Nephron (organoid): ENCODE data around the gene HDAC9.

ENCODE experiments used
- H3K27ac Mint-ChIP-seq, 3 experiments: 2 replicates each; pipeline ENCODE4 v1.8.0; 2020; ENCODE audit warnings: mixed read lengths in 3 of 3, mild to moderate bottlenecking in 2 of 3, moderate library complexity in 1 of 3
- H3K27me3 Mint-ChIP-seq: 2 replicates; pipeline ENCODE4 v1.8.0; 2021; ENCODE audit warnings: low read depth, mild to moderate bottlenecking, moderate library complexity, mixed read lengths
- H3K36me3 Mint-ChIP-seq: 2 replicates; pipeline ENCODE4 v1.8.0; 2020; ENCODE audit warnings: low read depth, mixed read lengths
- H3K4me1 Mint-ChIP-seq: 2 replicates; pipeline ENCODE4 v1.8.0; 2020; ENCODE audit warnings: mixed read lengths
- H3K4me3 Mint-ChIP-seq, 3 experiments: 2 replicates each; pipeline ENCODE4 v1.8.0; 2020; ENCODE audit warnings: mild to moderate bottlenecking in 3 of 3, mixed read lengths in 3 of 3, moderate library complexity in 2 of 3
- H3K9me3 Mint-ChIP-seq: 2 replicates; pipeline ENCODE4 v1.8.0; 2020; ENCODE audit warnings: mixed read lengths
- TF ChIP-seq, protein P1 (sequence below), 3 experiments: fragments of 200-600 bp; sonication (generic); IDR thresholded peaks; one replicate each; pipeline ENCODE4 v1.5.0; 2021; ENCODE audit warnings: antibody characterized with exemption in 3 of 3; ENCODE audit not compliant: unreplicated experiment in 3 of 3

Gene HDAC9

DNA sequence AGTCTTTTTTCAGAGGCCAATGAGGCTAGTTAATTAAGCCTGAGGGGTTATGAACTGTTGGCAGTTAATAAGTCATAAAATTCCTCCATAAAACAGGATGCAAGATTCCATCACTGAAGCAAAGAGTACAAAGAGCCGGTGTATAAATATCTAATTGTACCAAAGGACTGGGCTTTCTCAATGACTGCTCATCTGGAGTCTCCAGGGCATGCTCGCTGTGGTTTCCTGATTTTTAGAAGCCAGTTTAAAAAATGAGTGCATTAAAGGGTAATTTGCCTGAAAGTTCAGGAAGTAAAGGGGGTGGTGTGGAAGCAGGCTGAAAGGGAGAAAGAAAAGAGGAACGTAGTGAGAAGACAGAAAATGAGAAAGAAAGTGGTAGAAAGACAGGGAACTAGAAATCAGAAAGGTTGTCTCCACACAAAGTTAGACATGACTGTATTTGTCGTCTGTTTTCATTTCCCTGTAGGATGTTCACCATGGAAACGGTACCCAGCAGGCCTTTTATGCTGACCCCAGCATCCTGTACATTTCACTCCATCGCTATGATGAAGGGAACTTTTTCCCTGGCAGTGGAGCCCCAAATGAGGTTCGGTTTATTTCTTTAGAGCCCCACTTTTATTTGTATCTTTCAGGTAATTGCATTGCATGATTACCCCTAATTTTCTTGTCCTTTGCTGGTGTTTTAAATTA lies 339.6 kb downstream of the HDAC9 start:
- H3K36me3 Mint-ChIP-seq, result no peaks in the 10 kb centered on the region
- peaks cover 26% of the 10 kb centered on the region for H3K4me1 Mint-ChIP-seq
- H3K4me3 Mint-ChIP-seq, result no peak overlapping the region
- TF ChIP-seq, protein P1, sequence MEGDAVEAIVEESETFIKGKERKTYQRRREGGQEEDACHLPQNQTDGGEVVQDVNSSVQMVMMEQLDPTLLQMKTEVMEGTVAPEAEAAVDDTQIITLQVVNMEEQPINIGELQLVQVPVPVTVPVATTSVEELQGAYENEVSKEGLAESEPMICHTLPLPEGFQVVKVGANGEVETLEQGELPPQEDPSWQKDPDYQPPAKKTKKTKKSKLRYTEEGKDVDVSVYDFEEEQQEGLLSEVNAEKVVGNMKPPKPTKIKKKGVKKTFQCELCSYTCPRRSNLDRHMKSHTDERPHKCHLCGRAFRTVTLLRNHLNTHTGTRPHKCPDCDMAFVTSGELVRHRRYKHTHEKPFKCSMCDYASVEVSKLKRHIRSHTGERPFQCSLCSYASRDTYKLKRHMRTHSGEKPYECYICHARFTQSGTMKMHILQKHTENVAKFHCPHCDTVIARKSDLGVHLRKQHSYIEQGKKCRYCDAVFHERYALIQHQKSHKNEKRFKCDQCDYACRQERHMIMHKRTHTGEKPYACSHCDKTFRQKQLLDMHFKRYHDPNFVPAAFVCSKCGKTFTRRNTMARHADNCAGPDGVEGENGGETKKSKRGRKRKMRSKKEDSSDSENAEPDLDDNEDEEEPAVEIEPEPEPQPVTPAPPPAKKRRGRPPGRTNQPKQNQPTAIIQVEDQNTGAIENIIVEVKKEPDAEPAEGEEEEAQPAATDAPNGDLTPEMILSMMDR (IDR thresholded peaks at IDR 0.05; ENCODE audit: unreplicated experiment in 3 of 3), result no peak
- no peaks in the 10 kb centered on the region for H3K27me3 Mint-ChIP-seq
- H3K9me3 Mint-ChIP-seq, result no peaks in the 10 kb centered on the region
- peak overlapping the region in 1 of 3 experiments; percentile 64 for H3K27ac Mint-ChIP-seq

DNA sequence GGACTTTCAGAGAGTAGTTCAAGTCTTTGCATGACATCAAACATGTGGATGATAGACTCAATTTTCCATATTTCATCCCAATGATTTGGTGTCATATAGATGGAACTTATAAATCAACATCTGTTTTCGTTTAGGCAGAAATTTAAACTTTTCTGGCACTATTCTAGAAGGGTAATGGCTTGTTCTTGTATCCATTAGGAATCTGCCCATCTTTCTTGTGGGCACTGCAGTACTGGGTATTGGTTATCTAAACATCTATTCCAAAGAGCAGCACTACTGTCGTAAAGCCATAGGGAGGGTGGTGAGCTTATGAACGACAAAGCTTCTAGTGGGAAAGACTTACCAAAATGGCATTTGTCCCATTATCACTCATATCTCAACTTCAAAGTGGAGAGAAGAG lies 348.4 kb downstream of the HDAC9 start:
- H3K36me3 Mint-ChIP-seq, result no peaks in the 10 kb centered on the region
- TF ChIP-seq, protein P1 (IDR thresholded peaks at IDR 0.05; ENCODE audit: unreplicated experiment in 3 of 3), result no peak
- no peaks in the 10 kb centered on the region for H3K27me3 Mint-ChIP-seq
- H3K4me1 Mint-ChIP-seq, result no peaks in the 10 kb centered on the region
- no peaks in the 10 kb centered on the region for H3K9me3 Mint-ChIP-seq
- H3K27ac Mint-ChIP-seq, result no peak overlapping the region
- no peak overlapping the region for H3K4me3 Mint-ChIP-seq

DNA sequence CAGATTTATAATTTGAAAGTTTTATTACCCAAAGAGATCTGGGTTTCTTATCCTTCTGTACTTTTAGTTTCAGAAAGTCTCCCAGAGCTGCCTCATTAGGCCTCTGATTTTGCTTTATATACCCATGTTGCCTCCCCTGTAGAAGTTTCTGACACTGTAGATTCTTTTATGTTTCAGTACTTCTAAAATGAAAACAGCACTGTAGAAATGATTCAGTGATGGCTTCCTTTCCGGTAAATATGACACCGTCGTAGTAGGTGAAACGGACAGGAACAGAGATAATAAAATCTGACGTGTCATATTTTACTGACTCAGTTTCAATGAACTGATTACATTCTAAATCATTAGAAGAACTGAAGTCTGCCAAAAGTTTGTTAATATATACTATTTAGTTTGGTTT lies 349.2 kb downstream of the HDAC9 start:
- no peaks in the 10 kb centered on the region for H3K36me3 Mint-ChIP-seq
- no peak overlapping the region for H3K4me3 Mint-ChIP-seq
- H3K27me3 Mint-ChIP-seq, result no peaks in the 10 kb centered on the region
- H3K27ac Mint-ChIP-seq, result peak overlapping the region in 1 of 3 experiments; percentile 38
- H3K4me1 Mint-ChIP-seq, result no peaks in the 10 kb centered on the region
- TF ChIP-seq, protein P1 (IDR thresholded peaks at IDR 0.05; ENCODE audit: unreplicated experiment in 3 of 3), result no peak
- H3K9me3 Mint-ChIP-seq, result no peaks in the 10 kb centered on the region

DNA sequence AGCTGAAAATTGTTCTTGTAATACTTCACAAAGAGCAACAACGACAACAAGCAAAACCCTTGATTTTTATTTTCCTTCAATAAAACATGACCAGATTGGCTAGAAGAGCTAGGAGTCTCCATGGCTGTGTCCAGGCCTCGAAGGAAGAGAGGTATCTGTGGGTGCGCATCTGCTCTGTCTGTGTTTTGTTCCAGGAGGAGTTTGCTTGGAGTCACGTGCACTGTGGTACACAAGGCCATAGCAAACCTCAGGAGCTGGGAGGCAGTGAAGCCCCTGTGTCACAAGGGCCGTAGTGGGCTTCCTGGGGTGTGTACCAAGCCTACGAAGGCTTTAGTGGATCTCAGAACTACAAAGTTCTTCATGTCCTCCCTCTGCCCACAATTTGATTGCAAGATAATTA lies 350.2 kb downstream of the HDAC9 start:
- H3K27ac Mint-ChIP-seq, result no peak overlapping the region
- H3K4me1 Mint-ChIP-seq, result no peaks in the 10 kb centered on the region
- H3K9me3 Mint-ChIP-seq, result no peaks in the 10 kb centered on the region
- TF ChIP-seq, protein P1 (IDR thresholded peaks at IDR 0.05; ENCODE audit: unreplicated experiment in 3 of 3), result no peak
- H3K36me3 Mint-ChIP-seq, result no peaks in the 10 kb centered on the region
- H3K4me3 Mint-ChIP-seq, result no peak overlapping the region
- no peaks in the 10 kb centered on the region for H3K27me3 Mint-ChIP-seq

DNA sequence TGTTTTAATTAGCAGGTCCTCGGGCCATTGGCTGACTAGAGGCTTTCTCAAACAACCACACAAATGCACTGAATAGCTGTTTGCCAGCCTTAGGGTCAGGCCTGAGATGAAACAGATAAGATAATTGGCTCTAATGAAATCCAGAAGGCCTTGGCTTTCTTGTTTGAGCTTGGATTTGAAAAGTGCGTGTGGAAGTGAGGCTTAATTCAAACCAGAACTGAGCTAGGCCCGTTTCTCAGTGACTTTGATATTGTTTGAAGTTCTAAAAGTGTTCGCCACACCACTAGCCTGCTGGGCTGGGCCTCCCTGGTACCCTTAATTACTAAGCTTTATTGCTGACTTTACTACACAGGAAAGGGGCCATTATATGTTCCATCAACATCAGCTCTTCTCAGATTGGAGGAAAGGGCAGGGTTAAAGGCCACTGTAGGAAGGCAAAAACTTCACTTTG lies 351.2 kb downstream of the HDAC9 start:
- H3K4me1 Mint-ChIP-seq, result no peaks in the 10 kb centered on the region
- peak overlapping the region in 1 of 3 experiments; percentile 46 for H3K27ac Mint-ChIP-seq
- no peaks in the 10 kb centered on the region for H3K27me3 Mint-ChIP-seq
- H3K36me3 Mint-ChIP-seq, result no peaks in the 10 kb centered on the region
- H3K9me3 Mint-ChIP-seq, result no peaks in the 10 kb centered on the region
- H3K4me3 Mint-ChIP-seq, result no peak overlapping the region
- TF ChIP-seq, protein P1 (IDR thresholded peaks at IDR 0.05; ENCODE audit: unreplicated experiment in 3 of 3), result no peak

DNA sequence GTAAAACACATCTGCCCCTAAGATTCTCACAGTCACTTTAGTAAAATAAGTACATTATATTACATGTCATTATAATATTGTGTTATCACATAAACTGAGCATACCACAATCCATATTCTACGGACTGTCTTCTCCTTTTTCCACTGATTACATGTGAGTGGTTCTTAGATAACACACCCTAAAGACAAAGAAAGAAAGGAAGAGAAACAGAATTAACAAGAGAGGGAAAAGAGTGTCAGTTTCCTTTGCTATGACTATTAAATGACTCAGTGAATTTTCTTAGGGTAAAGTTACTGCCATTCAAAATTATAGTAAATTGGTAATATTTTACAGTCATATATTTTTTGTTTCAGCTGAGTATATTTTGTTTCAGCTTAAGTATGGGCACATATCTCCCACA lies 353.6 kb downstream of the HDAC9 start:
- no peak overlapping the region for H3K4me3 Mint-ChIP-seq
- no peaks in the 10 kb centered on the region for H3K27me3 Mint-ChIP-seq
- no peak overlapping the region for H3K27ac Mint-ChIP-seq
- H3K4me1 Mint-ChIP-seq, result no peaks in the 10 kb centered on the region
- H3K36me3 Mint-ChIP-seq, result no peaks in the 10 kb centered on the region
- TF ChIP-seq, protein P1 (IDR thresholded peaks at IDR 0.05; ENCODE audit: unreplicated experiment in 3 of 3), result no peak
- H3K9me3 Mint-ChIP-seq, result no peaks in the 10 kb centered on the region
